UCSD-AML1 (cell line): ENCODE measurements around the gene HSFX1.

Experiments
- DNase-seq: peaks from one replicate; lab custom pipeline; 2025; ENCODE audit not compliant: unreplicated experiment; lab: John Stamatoyannopoulos, UW

Gene HSFX1

DNA sequence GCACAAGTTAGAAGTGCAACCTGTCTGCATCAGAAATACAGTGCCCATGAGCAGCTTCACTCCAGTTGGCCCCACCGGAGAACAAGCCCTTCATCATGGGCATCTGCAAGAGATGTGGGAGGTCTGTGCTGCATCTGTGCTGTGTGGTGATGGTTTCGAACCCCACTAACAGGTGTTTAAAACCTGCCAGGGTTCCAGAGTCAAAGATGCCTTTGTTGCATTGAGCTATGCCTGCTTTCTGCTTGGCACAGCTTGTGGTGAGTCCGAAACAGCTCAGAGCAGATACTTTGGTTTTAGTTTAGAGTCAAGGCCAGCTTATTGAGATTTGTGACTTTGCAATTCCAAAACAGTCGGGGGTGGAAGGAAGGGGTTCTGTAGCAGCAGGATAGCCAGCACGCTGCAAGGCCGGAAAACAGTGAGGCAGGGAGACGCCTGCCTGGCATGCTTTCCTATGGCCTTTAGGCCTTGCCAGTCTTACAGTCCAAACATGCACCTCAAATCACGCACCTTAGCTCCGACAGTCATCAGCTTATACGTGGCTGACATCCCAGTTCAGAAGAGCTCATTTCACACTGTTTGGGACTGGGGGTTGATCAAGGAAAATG lies 29.7 kb downstream of the HSFX1 start:
- no peak for DNase-seq

DNA sequence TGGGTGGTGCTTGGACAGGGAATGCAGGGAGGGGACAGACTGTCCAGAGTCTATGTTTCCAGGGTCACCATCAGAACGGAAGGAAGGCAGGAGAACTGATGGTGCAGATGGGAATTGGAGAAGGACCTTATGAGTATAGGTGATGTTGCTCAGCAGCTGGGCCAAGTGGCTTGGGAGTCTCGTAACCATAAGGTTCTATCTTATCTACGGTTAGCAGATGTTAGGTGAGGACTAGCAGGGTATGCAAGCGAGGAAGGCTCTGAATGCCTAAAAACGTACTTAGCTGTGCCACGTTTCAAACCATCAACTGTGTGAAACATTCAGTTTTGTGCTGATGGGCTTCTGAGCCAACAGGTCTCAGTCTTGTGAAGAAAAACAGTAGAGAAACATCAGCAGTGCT lies 30.2 kb downstream of the HSFX1 start:
- DNase-seq: no peak

DNA sequence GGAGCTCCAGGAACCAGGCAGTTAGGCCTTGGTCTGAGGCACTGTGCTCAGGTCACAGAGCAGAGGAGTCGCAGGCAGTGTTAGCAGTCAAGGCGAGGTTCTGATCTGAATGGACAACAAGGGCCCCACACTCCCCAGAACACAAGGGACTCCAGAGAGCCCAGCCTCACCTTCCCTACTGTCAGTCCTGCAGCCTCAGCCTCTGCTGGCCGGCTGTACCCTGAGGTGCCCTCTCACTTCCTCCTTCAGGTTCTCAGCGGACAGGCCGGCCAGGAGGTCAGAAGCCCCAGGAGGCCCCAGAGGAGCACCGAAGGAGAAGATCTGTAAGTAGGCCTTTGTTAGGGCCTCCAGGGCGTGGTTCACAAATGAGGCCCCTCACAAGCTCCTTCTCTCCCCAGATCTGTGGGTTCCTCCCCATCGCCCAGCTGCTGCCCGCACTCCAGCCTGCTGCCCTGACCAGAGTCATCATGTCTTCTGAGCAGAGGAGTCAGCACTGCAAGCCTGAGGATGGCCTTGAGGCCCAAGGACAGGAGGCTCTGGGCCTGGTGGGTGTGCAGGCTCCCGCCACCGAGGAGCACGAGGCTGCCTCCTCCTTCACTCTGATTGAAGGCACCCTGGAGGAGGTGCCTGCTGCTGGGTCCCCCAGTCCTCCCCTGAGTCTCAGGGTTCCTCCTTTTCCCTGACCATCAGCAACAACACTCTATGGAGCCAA lies 34.0 kb downstream of the HSFX1 start:
- DNase-seq: no peak

DNA sequence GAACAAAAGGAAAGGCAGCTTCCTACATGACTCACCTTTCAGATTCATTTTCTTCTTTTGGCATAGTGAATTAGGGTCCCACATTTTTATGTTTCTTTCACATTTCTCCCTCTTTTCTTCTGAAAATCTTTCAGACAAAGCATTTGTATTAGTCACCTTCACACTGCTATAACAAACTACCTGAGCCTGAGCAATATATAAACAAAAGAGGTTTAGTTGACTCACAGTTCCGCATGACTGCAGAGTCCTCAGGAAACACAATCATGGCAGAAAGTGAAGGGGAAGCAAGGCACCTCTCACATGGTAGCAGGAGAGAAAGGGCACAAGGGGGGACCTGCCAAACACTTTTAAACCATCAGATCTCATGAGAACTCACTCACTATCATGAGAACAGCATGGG lies 44.8 kb downstream of the HSFX1 start:
- no peak for DNase-seq

DNA sequence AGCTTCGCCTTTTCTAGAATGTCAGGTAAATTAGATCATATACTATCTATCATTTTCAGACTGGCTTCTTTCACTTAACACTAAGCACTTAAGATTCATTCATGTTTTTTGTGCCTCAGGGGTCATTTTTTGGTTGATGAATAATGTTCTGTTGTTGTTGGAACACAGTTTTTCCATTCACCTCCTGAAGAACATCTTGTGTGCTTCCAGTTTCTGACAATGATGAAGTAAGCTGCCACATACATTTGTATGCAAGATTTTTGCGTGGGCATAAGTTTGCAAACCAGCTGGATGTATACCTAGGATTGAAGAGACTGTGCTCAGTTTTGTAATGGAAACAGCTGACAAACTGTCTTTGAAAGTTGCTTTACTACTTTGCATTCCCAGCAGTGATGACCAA lies 45.5 kb downstream of the HSFX1 start:
- DNase-seq: no peak

DNA sequence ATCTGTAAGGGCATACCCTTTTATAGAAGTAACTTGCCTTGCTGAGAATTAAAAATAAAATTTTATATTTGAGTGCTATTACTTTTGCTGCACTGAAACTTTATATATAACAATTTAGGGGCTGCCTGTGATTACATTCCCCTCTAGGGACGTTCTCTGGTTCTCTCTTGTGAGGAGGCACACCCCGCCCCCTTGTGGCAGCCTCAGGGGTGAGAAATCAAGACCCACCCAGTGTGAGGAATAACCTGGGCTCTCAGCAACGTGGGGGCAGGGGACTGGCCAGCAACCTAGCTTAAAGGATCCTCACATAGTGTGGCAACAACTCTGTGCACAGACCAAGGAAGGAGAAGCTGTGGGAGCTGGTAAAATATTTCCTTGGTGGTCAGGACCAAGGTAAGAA lies 51.6 kb downstream of the HSFX1 start:
- DNase-seq: peak; percentile 20
